Measurements from ENCODE around the gene PYCARD. TPM values are rescaled to one million over a fixed set of nuclear protein-coding genes. Genes with fewer than 3 reads are reported as not detected.

PYCARD gene
- total and polyA plus RNA-seq, 10 of the 15 experiments (the other 5 are each of a cell fraction or from before 2014, with no cell fraction given), result 5.1 to 106 (median 45.9) TPM

DNA sequence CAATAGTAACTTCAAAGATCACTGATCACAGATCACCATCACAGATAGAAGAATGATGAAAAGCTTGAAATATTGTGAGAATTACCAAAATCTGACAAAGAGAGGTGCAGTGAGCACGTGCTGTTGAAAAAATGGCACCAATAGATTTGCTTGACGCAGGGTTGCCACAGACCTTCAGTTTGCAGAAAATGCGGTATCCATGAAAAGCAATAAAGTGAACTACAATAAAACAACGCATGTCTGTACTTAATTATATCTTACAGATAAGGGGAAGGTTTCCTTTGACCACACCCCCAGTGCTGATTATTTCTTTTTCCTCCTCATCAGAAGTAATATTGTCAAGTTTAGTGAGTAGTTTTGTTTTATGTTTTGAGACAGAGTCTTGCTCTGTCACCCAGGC, 35.5 kb upstream of the PYCARD start:
- FAIRE-seq (no peak), ATAC-seq (no peak), DNase-seq (ENCODE audit: low read depth, low spot score) (no peak)
- in situ Hi-C loops (cut with MboI) (no loop called here), intact Hi-C loops (cut with micrococcal nuclease; ENCODE audit: unreplicated experiment) (no loop called here)
- Histone ChIP-seq H3K9me3 (replicated peaks; ENCODE audit: control insufficient read depth, insufficient read depth, low read length) (no peaks in the 10 kb centered on the region; the same call in 2 of the 3 replicates), H3K4me2 (ENCODE audit: control insufficient read depth, insufficient read depth) (no peak overlapping the region), H3K27ac (ENCODE audit: control insufficient read depth, insufficient read depth) (no peak overlapping the region), H2AFZ (ENCODE audit: control insufficient read depth, low read depth, low read length) (no peak overlapping the region), H4K20me1 (ENCODE audit: control insufficient read depth, insufficient read depth) (no peaks in the 10 kb centered on the region), H3K9ac (ENCODE audit: control insufficient read depth, insufficient read depth, low read length) (no peak overlapping the region), H3K4me3 (no peak overlapping the region), H3K36me3 (ENCODE audit: control insufficient read depth in 2 of 2, insufficient read depth in 2 of 2, low read length in 1 of 2) (no peaks in the 10 kb centered on the region), H3K27me3 (replicated peaks in 1 of 2; ENCODE audit: control insufficient read depth in 2 of 2, insufficient read depth in 2 of 2, low read length in 1 of 2) (no peaks in the 10 kb centered on the region), H3K79me2 (ENCODE audit: control insufficient read depth, insufficient read depth, low read length) (no peaks in the 10 kb centered on the region), H3K4me1 (ENCODE audit: control insufficient read depth, insufficient read depth, low read length) (no peaks in the 10 kb centered on the region)
- RAD21 ChIA-PET (ENCODE audit: unreplicated experiment), result no interaction called here
- POLR2A ChIA-PET, result no interaction called here
- TF ChIP-seq HDAC6 (IDR thresholded peaks at IDR 0.05; ENCODE audit: unreplicated experiment) (no peak), SREBF2 (IDR thresholded peaks at IDR 0.05; ENCODE audit: low read length) (no peak), NRF1 (conservative IDR thresholded peaks at IDR 0.05; ENCODE audit: low read depth, low read length) (no peak), STAT3 (IDR thresholded peaks at IDR 0.05; ENCODE audit: low read depth, low read length) (no peak), CHD4 (IDR thresholded peaks at IDR 0.05) (no peak), CEBPB (IDR thresholded peaks at IDR 0.05; ENCODE audit: borderline replicate concordance in 1 of 2, low read depth in 2 of 2, low read length in 2 of 2) (no peak)
- TF ChIP-seq, protein P1, sequence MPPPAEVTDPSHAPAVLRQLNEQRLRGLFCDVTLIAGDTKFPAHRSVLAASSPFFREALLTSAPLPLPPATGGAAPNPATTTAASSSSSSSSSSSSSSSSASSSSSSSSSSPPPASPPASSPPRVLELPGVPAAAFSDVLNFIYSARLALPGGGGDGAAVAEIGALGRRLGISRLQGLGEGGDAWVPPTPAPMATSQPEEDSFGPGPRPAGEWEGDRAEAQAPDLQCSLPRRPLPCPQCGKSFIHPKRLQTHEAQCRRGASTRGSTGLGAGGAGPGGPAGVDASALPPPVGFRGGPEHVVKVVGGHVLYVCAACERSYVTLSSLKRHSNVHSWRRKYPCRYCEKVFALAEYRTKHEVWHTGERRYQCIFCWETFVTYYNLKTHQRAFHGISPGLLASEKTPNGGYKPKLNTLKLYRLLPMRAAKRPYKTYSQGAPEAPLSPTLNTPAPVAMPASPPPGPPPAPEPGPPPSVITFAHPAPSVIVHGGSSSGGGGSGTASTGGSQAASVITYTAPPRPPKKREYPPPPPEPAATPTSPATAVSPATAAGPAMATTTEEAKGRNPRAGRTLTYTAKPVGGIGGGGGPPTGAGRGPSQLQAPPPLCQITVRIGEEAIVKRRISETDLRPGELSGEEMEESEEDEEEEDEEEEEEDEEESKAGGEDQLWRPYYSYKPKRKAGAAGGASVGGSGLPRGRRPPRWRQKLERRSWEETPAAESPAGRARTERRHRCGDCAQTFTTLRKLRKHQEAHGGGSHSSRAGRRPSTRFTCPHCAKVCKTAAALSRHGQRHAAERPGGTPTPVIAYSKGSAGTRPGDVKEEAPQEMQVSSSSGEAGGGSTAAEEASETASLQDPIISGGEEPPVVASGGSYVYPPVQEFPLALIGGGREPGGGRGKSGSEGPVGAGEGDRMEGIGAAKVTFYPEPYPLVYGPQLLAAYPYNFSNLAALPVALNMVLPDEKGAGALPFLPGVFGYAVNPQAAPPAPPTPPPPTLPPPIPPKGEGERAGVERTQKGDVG (CRISPR knock-in tag; IDR thresholded peaks at IDR 0.05), result no peak
- TF ChIP-seq, protein P2, sequence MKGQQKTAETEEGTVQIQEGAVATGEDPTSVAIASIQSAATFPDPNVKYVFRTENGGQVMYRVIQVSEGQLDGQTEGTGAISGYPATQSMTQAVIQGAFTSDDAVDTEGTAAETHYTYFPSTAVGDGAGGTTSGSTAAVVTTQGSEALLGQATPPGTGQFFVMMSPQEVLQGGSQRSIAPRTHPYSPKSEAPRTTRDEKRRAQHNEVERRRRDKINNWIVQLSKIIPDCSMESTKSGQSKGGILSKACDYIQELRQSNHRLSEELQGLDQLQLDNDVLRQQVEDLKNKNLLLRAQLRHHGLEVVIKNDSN (IDR thresholded peaks at IDR 0.05; ENCODE audit: borderline replicate concordance, extremely low read length, insufficient read depth, low read depth, low read length), result no peak
- TF ChIP-seq, protein P3, sequence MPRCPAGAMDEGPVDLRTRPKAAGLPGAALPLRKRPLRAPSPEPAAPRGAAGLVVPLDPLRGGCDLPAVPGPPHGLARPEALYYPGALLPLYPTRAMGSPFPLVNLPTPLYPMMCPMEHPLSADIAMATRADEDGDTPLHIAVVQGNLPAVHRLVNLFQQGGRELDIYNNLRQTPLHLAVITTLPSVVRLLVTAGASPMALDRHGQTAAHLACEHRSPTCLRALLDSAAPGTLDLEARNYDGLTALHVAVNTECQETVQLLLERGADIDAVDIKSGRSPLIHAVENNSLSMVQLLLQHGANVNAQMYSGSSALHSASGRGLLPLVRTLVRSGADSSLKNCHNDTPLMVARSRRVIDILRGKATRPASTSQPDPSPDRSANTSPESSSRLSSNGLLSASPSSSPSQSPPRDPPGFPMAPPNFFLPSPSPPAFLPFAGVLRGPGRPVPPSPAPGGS (IDR thresholded peaks at IDR 0.05; ENCODE audit: borderline replicate concordance, insufficient read depth, low read depth, low read length, poor library complexity, severe bottlenecking), result no peak
- 75% methylated on average over 4 of the region's 4 CpGs for WGBS (ENCODE audit: insufficient coverage, insufficient replicate concordance, low lambda C conversion rate, missing lambda C conversion rate)
- CTCF ChIA-PET, result no interaction called here
- SMC1A ChIA-PET (ENCODE audit: uncharacterized antibody, unreplicated experiment), result no interaction called here
- BruUV-seq (replicated peaks), result no TSS peak
